CD4-positive, CD25-positive, alpha-beta regulatory T cell (primary cell): Measurements from ENCODE around the gene CHST11. TPM values are rescaled to one million over a fixed set of nuclear protein-coding genes. Genes with fewer than 3 reads are reported as not detected.

ENCODE experiments used
- ATAC-seq, 2 donors: fragments of 150-1000 bp; cut with Tn5 transposase; one replicate each; pipeline ENCODE4 v1.10.0; 2021; ENCODE audit warnings: low read depth in 2 of 2, moderate number of reproducible peaks in 2 of 2, moderate library complexity in 1 of 2
- DNase-seq, 3 donors: peaks; one replicate each; pipeline versions ENCODE4 v3.0.0 to v3.0.0-alpha.2; 2012 to 2022; ENCODE audit warnings: mixed read lengths in 1 of 3
- H3K27ac ChIP-seq: one replicate; pipeline ENCODE4 v1.7.0; 2013; ENCODE audit warnings: mild to moderate bottlenecking, low read length; ENCODE audit not compliant: insufficient read depth, poor library complexity, severe bottlenecking
- H3K27me3 ChIP-seq: one replicate; pipeline ENCODE4 v1.7.0; 2013; ENCODE audit warnings: low read length; ENCODE audit not compliant: control insufficient read depth, insufficient read depth
- H3K36me3 ChIP-seq: one replicate; pipeline ENCODE4 v1.7.0; 2013; ENCODE audit warnings: mild to moderate bottlenecking, low read length, moderate library complexity; ENCODE audit not compliant: control insufficient read depth, insufficient read depth
- H3K4me1 ChIP-seq: 2 replicates; pipeline ENCODE4 v1.7.0; 2013; ENCODE audit warnings: mild to moderate bottlenecking, low read length; ENCODE audit not compliant: insufficient read depth, control insufficient read depth, poor library complexity, severe bottlenecking
- H3K4me3 ChIP-seq: one replicate; pipeline ENCODE4 v1.7.0; 2013; ENCODE audit warnings: low read depth, mild to moderate bottlenecking, low read length, moderate library complexity
- H3K9me3 ChIP-seq, 2 experiments: 1 replicate in 1 of 2; 2 replicates in 1 of 2; pipeline ENCODE4 v1.7.0; 2013; ENCODE audit warnings: low read length in 2 of 2, mild to moderate bottlenecking in 1 of 2, moderate library complexity in 1 of 2; ENCODE audit not compliant: control insufficient read depth in 2 of 2
- H3K27ac Mint-ChIP-seq, 3 donors: one replicate each; pipeline ENCODE4 v1.8.0; 2020 to 2022; ENCODE audit warnings: mild to moderate bottlenecking in 3 of 3, mixed read lengths in 3 of 3, moderate library complexity in 2 of 3
- H3K27me3 Mint-ChIP-seq: one replicate; pipeline ENCODE4 v1.8.0; 2022; ENCODE audit warnings: mild to moderate bottlenecking, mixed read lengths
- H3K36me3 Mint-ChIP-seq: one replicate; pipeline ENCODE4 v1.8.0; 2020; ENCODE audit warnings: mixed read lengths
- H3K4me1 Mint-ChIP-seq, 4 donors: one replicate each; pipeline ENCODE4 v1.8.0; 2020 to 2022; ENCODE audit warnings: mixed read lengths in 4 of 4, mild to moderate bottlenecking in 1 of 4
- H3K4me3 Mint-ChIP-seq, 4 donors: one replicate each; pipeline ENCODE4 v1.8.0; 2020 to 2022; ENCODE audit warnings: mild to moderate bottlenecking in 4 of 4, mixed read lengths in 4 of 4, moderate library complexity in 3 of 4
- H3K9me3 Mint-ChIP-seq, 7 donors: one replicate each; pipeline ENCODE4 v1.8.0; 2020 to 2022; ENCODE audit warnings: mixed read lengths in 7 of 7, mild to moderate bottlenecking in 3 of 7, moderate library complexity in 2 of 7
- polyA plus RNA-seq, 4 donors: library from polyadenylated mRNA; unstranded; fragments of 300-500 nt; fragmentation: Illumina TruSeq; gene quantifications; one replicate each; pipeline ENCODE4 v1.2.3, GENCODE V29; 2021
- total RNA-seq: library from RNA; stranded (reverse); gene quantifications from one replicate; pipeline ENCODE4 v1.2.3, GENCODE V29; 2022

CHST11 gene
- total and polyA plus RNA-seq, 5 donors from 2014 or later, result 70.2 to 192 (median 105) TPM

DNA sequence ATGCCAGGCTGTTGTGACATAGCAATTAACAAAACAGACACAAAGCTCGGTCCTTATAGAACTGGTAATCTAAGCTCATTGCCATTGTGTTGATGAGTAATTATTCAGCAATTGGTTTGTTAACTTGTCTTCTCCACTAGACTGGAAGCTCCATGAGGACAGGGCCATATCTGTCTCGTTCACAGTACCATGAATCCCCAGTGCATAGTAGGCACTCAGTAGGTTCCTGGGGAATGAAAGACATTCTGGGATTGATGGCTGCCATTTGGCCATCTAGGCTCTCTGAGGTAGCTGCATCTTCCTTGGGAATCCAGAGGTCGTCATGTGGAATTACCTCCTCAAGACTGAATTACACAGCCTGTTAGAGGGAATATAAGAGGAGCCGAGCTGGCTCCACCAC, 177.3 kb downstream of the CHST11 start:
- no peak overlapping the region for H3K4me3 ChIP-seq
- DNase-seq (no peak), ATAC-seq (no peak)
- Mint-ChIP-seq H3K4me1 (peaks cover 16 to 81% (median 58%) of the 10 kb centered on the region in 4 donors), H3K27ac (peak overlapping the region in 1 of 3 donors; percentile 89), H3K27me3 (no peaks in the 10 kb centered on the region), H3K4me3 (no peak overlapping the region), H3K9me3 (no peaks in the 10 kb centered on the region), H3K36me3 (peaks cover 17% of the 10 kb centered on the region)
- no peaks in the 10 kb centered on the region for H3K9me3 ChIP-seq
- H3K27ac ChIP-seq, result no peak overlapping the region
- no peaks in the 10 kb centered on the region for H3K27me3 ChIP-seq
- H3K36me3 ChIP-seq, result peaks cover 6% of the 10 kb centered on the region
- peaks cover 22% of the 10 kb centered on the region for H3K4me1 ChIP-seq

DNA sequence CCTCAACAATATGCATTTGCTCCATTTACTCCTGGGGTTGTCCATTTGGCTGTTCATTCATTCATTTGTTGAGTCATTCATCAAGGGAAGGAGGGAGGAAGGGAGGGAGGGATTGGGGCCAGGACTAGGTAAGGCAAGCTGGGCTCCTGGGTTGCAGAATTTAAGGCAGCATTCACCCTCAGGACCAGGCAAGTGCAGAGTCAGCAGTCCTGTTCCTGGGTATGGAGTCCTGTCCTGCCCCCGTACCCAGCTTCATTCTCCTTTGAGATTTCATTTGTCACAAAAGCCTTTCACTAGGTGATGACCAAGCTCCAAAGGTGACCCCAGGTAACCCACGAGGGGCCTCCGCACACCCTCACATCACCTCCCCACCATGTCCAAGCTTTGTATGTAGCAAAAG, 178.1 kb downstream of the CHST11 start:
- no peaks in the 10 kb centered on the region for H3K9me3 ChIP-seq
- H3K4me1 ChIP-seq, result peaks cover 22% of the 10 kb centered on the region
- DNase-seq (no peak), ATAC-seq (no peak)
- Mint-ChIP-seq H3K27me3 (no peaks in the 10 kb centered on the region), H3K4me3 (no peak overlapping the region), H3K9me3 (no peaks in the 10 kb centered on the region), H3K27ac (peak overlapping the region in 2 of 3 donors; percentile 87 to 89), H3K36me3 (peaks cover 25% of the 10 kb centered on the region), H3K4me1 (peaks cover 22 to 85% (median 64%) of the 10 kb centered on the region in 4 donors)
- no peak overlapping the region for H3K27ac ChIP-seq
- no peak overlapping the region for H3K4me3 ChIP-seq
- no peaks in the 10 kb centered on the region for H3K27me3 ChIP-seq
- H3K36me3 ChIP-seq, result peaks cover 6% of the 10 kb centered on the region

DNA sequence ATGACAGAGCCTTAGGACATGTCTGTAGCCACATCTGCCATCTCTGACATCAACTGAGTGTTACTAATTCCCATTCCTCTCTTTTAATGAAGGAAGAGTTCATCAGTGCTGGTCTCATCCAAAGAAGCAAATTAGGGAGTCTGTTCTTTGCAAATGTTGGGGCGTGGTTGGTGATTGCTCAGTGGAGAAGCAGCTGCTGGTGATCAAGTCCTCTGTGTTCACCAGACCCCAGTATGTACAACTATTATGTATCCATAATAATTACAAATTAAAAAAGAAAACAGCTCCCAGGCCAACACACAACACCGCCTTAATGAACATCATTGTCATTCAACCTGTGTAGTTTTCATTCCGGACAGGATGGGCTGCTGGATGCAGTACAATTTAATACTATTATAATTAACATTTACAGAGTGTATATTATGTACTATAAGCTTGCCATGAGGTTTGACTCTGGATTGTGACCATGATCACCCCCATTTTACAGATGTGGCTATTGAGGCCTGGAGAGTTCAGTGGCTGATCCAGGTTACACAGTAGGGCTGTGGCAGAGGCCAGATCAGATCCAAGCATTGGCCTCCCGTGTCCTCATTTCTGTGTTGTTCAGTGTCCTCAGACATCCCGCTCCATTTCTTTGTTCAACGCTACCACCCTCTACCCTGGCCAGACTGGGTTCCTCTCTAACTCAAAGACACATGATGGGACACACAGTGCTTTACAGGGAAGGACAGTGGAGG, 179.0 kb downstream of the CHST11 start:
- Mint-ChIP-seq H3K36me3 (peaks cover 27% of the 10 kb centered on the region), H3K9me3 (peaks cover 0 to 2% (median 0%) of the 10 kb centered on the region in 7 donors), H3K4me3 (peak overlapping the region in 1 of 4 donors; percentile 23), H3K27me3 (no peaks in the 10 kb centered on the region), H3K27ac (peak overlapping the region in 2 of 3 donors; percentile 34 to 87), H3K4me1 (peaks cover 31 to 85% (median 63%) of the 10 kb centered on the region in 4 donors)
- Histone ChIP-seq H3K27ac (no peak overlapping the region), H3K4me1 (peaks cover 26% of the 10 kb centered on the region), H3K4me3 (no peak overlapping the region), H3K27me3 (no peaks in the 10 kb centered on the region), H3K36me3 (peaks cover 6% of the 10 kb centered on the region), H3K9me3 (no peaks in the 10 kb centered on the region)
- DNase-seq (no peak), ATAC-seq (no peak)

DNA sequence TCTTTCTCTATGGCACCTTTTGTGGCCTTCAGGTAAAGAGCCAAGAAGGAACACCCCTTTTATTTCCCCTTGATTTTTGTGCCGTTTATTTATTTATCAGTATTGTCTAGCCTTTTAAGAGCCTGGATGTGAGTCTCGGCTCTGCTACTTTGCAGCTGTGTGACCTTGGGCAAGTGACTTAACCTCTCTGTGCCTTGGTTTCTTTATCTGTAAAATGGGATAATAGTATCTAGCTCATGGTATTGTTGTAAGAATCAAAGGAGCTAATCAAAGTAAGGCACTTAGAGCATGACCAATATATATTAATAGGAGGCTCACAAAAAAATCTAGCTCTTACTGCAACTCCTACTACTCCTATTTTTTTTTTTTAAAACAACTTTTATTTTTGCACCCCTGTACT, 179.7 kb downstream of the CHST11 start:
- Mint-ChIP-seq H3K9me3 (peaks cover 0 to 2% (median 0%) of the 10 kb centered on the region in 7 donors), H3K4me3 (no peak overlapping the region), H3K27ac (no peak overlapping the region), H3K27me3 (no peaks in the 10 kb centered on the region), H3K36me3 (peaks cover 32% of the 10 kb centered on the region), H3K4me1 (peaks cover 31 to 86% (median 65%) of the 10 kb centered on the region in 4 donors)
- Histone ChIP-seq H3K9me3 (no peaks in the 10 kb centered on the region), H3K27me3 (no peaks in the 10 kb centered on the region), H3K4me1 (peaks cover 27% of the 10 kb centered on the region), H3K4me3 (no peak overlapping the region), H3K27ac (no peak overlapping the region), H3K36me3 (peaks cover 6% of the 10 kb centered on the region)
- ATAC-seq (no peak), DNase-seq (no peak)

DNA sequence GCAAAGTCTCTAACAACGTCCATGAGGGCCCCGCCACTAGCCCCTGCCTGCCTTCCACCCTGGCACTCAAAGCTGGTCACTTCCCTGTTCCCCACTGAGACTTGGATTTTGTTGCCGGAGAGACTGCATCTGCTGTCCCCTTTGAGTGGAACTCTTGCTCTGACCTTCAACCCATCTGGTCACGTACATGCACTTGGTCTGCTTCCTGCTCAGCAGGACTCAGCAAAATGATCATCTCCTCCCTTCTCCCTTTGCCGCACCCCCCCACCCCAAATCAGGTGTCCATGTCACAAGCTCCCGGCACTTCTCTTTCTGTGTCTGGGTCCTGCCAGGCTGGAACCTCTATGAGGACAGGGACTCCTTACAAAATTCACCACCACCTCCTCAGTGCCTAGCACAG, 180.9 kb downstream of the CHST11 start:
- Histone ChIP-seq H3K27me3 (no peaks in the 10 kb centered on the region), H3K9me3 (no peaks in the 10 kb centered on the region), H3K4me3 (no peak overlapping the region), H3K4me1 (peaks cover 27% of the 10 kb centered on the region), H3K27ac (no peak overlapping the region), H3K36me3 (peaks cover 10% of the 10 kb centered on the region)
- Mint-ChIP-seq H3K4me3 (peak overlapping the region in 1 of 4 donors; percentile 21), H3K36me3 (peaks cover 32% of the 10 kb centered on the region), H3K27ac (peak overlapping the region in 2 of 3 donors; percentile 56 to 68), H3K9me3 (peaks cover 0 to 2% (median 0%) of the 10 kb centered on the region in 7 donors), H3K4me1 (peaks cover 38 to 86% (median 67%) of the 10 kb centered on the region in 4 donors), H3K27me3 (no peaks in the 10 kb centered on the region)
- ATAC-seq (no peak), DNase-seq (no peak)

DNA sequence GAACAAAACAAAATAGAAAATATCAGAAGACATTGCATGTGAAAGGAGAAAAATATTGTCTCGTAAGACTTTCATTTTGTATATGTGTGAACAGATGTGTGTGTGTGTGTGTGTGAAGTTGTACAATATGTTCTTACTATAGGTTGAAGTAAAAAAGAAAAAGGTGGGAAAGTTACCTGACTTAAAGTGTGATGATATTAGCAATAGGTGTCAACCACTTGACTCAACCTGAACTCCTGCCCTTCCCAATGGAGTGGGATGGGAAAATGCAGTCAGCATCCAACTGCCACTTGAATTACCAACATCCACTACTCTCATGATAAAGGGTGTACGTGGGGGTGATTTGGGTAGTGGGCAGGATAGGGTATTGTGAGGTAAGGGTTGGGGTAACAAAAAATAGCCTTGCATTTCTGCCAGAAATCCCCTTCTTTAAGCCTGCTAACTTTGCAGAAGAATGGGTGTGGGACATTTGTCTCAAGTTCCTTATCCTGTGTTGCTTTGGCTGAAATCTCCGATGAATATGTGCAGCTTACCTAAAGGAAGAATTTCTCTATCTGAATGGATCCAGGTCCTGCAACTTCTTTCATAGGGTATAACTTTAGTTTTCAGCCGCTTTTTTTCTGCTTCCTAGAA, 181.6 kb downstream of the CHST11 start:
- Histone ChIP-seq H3K36me3 (peaks cover 6% of the 10 kb centered on the region), H3K27ac (no peak overlapping the region), H3K4me1 (peaks cover 33% of the 10 kb centered on the region), H3K9me3 (no peaks in the 10 kb centered on the region), H3K4me3 (no peak overlapping the region), H3K27me3 (no peaks in the 10 kb centered on the region)
- DNase-seq, result no peak
- Mint-ChIP-seq H3K9me3 (peaks cover 0 to 2% (median 0%) of the 10 kb centered on the region in 7 donors), H3K27me3 (no peaks in the 10 kb centered on the region), H3K36me3 (peaks cover 28% of the 10 kb centered on the region), H3K4me3 (peak overlapping the region in 1 of 4 donors; percentile 4), H3K27ac (peak overlapping the region in 2 of 3 donors; percentile 56 to 68), H3K4me1 (peaks cover 41 to 86% (median 69%) of the 10 kb centered on the region in 4 donors)
- ATAC-seq, result no peak

DNA sequence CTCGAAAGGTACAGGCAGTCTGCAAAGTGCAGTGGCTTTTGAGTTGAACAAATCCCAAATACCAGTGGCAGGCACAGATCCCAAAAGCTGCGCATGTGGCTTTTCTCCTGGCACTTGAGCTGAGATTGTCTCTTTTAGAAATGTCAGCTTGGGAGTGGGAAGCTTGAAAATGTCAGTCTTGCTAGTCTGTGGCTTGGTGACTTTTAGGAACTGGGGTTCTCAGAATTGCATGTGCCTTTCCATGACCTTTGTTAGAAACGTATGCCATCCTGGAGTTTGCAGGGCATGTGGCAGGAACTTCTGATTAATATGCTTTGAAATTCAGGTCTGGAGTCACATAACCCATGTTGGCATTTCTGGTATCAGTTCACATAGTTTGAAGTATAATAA, 182.1 kb downstream of the CHST11 start:
- peaks cover 46 to 89% (median 71%) of the 10 kb centered on the region in 4 donors for H3K4me1 Mint-ChIP-seq
- Histone ChIP-seq H3K4me3 (no peak overlapping the region), H3K27me3 (no peaks in the 10 kb centered on the region), H3K27ac (no peak overlapping the region), H3K4me1 (peaks cover 38% of the 10 kb centered on the region), H3K36me3 (peaks cover 6% of the 10 kb centered on the region), H3K9me3 (no peaks in the 10 kb centered on the region)
- DNase-seq (peak in 1 of 3 donors; percentile 22), ATAC-seq (no peak)
- peaks cover 25% of the 10 kb centered on the region for H3K36me3 Mint-ChIP-seq
- H3K27ac Mint-ChIP-seq, result peak overlapping the region in 2 of 3 donors; percentile 5 to 68
- H3K4me3 Mint-ChIP-seq, result no peak overlapping the region
- peaks cover 0 to 2% (median 0%) of the 10 kb centered on the region in 7 donors for H3K9me3 Mint-ChIP-seq
- no peaks in the 10 kb centered on the region for H3K27me3 Mint-ChIP-seq
